Measurements from ENCODE around the gene ADARB2.

ADARB2 gene

DNA sequence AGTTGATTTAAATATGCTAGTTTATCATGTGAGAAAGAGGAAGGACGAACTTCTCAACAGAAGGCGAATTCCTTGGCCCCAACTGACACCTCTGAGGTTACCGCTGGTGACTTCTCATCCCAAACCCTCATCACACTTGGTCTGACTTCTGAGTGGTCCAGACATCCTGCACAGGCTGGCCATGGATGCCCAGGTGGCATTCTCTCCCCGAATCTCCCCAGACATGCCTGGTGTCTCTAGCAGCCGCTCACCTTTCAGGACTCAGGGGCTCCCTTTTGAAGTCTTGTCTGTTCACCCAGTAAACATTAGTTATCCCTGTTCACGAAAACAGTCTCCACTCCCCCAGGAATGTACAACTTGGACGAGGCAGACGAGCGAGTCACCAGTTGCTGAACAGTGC lies 157.7 kb downstream of the ADARB2 start:
- DNase-seq, result no peak

DNA sequence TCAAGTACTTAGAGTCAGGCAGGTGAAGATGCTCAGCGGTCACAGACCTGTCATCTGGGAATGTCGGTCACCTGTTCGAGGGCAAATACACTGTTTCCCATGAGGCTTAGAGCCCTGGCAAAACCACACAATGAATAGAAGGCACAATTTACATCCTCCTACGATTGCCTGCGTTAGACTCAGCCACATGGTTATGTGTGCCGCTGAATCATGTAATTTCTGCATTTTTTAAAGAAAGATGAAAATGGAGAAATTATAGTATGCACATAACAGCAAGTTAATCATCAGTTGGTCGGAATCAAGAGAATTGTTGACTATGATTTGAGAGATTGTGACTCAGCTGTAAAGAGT lies 158.2 kb downstream of the ADARB2 start:
- no peak for DNase-seq

DNA sequence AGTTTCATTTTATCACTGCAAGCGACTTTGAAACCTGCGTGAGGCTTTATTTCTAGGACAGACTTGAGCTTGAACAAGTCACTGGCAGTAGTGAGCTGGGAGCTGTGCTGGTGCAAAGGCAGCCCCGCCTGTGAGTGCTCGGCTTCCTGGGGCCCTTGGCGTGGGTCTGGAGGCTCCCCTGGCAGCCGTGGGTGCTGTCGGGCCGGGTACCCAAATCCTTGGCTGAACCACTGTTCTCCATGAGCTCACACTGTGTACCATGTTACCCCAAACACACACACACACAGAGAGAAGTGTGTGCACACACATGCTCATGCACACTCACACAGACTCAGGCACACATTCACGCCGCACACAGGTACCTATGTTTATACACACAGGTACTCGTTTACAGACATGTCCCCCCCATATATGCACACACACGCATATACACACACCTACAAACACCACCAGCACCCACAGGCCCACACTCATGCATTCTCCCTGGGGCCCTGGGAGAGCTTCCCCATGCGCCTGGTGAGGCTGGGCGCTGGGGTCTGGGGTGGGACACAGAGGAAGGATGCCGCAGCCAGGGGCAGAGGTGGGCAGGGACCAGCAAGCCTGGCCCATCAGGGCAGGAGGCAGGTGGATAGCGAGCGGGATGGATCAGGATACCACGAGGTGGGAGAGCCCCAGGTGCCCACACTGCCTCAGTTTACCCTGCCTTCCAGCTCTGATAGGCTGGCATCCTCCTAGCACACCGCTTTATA lies 158.8 kb downstream of the ADARB2 start:
- no peak for DNase-seq

DNA sequence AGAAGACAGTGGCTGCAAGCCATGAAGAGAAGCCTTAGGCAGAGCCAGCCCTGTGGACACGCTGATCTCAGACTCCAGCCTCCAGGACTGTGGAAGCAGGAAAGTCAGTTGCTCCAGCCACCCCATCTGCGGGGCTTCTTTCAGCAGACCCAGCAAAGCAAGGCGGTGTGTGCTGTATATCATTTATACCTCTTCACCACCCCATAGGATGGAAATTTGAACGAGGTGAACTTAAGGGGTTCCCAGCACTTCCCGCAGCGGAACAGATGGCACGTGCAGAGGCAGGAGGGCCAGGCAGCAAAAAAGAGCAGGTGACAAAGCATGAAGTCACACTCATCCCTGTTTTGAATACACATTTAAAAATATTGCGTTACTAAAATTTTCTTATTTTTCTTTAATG lies 159.4 kb downstream of the ADARB2 start:
- DNase-seq, result no peak

DNA sequence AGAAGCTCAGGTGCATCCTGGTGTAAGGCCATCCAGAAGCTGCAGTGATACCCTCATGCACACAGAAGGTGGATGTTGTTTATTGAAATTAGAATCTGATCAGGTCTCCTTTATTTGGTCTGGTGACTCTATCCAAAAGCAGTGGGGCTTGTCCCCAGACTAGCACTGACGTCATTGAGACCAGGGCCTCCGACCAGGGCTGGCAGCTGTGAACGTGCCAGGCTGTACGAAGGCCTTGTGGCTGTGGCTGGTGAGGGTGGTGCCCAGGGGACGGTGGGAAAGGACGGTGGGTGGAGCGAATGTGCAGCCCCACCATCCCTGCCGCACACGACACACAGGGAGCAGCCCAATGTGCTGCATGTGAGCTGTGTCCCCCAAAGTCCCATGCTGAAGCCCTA lies 160.0 kb downstream of the ADARB2 start:
- DNase-seq, result no peak

DNA sequence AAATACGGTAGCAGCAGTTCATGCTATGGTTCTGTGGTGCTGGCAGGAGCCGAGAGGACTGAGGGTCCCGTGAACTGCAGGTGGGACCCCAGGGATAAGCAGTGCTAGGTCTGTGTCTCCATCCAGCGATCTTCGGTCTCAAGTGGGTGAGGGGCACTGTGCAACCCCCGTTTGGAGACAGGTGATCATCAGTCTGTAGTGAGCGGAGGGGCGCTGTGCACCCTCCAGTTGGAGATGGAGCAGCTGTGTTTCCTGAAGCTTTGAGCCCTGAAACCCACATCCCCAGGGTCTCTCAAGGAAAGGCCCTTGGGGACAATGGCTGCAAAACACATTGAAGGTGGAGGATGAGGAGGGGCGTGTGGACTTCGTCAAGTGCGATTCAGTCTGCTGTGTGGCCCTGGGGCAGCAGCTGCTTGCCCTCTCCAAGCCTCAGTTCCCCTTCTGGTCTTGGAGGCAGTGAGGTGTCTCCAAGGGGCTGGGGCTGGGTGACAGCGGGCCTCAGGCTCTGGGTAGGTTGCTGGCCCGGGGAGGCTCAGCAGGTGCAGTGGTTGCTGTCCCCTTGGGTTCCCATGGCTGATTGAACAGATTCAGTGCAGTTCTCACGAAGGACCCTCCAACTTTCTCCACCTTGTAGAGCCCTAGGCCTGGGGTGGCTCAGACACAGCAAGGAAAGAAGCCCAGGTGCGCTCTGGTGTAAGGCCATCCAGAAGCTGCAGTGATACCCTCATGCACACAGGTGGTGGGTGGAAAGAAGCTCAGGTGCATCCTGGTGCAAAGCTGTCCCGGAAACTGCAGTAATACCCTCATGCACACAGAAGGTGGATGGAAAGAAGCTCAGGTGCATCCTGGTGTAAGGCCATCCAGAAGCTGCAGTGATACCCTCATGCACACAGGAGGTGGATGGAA lies 160.6 kb downstream of the ADARB2 start:
- DNase-seq, result no peak

DNA sequence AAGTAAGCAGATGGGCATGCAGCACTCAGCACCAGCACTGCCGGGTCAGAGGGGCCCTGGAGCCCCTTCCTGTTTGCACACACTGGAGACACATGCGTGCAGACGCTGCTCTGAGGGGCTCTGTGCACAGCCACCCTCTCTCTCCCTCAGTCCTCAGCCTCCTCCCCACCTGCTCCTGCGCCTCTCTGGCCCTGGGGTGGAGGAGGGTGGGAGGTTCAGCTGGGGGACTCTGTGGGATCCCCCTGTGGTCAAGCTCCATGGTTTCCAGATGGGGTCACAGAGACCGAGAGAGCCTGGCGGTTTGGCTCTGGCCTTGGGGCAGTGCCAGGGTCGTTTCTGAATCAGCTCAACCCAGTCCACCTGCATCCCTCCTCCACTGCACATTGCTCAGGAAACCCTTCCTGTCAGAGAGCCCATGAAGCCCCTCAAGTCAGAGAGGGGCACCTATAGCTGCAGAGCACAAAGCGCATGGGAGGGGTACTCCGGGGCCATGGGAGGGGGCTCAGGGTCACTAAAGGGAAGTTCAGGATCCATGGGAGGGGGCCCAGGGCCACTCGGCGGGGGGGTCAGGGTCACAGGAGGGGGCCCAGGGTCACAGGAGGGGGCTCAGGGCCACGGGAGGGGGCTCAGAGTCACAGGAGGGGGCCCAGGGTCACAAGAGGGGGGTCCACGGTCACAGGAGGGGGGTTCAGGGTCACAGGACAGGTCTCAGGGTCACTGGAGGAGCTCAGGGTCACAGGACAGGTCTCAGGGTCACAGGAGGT lies 161.7 kb downstream of the ADARB2 start:
- DNase-seq, result no peak

DNA sequence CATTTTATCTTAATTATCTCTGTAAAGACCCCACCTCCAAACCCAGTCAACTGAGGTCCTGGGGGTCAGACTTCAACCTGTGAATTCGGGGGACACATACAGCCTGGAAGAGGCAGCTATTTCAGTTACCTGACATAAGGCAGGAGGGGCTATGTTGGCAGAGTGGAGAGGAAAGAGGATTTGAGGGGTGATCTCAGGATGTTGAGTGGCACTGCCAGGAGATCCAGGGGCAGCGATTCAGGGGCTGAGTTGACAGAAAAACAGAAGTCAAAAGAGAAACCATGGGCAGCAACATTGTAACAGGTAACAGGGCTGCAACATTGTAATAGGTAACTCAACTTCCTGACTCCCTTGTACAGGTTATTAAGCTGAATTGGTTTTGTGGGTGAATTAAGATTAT lies 162.6 kb downstream of the ADARB2 start:
- no peak for DNase-seq

DNA sequence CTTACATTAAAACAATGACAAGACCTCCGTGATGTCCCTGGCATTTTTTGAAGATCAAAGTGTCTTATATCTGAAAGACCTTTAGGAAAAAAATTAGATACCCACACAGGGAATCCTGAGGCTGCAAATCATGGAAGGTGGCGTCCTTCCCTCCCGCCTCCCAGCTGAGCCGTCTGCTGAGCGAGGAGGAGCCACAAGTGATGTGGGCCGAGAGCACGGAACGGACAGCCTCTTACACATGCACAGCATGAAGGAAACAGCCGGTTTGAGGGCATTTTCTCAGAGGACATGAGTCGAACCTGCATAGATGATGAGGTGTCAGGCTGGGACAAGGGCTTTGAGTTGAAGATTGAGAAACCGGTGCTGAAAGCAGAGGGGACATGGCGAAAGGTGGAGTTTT lies 163.3 kb downstream of the ADARB2 start:
- no peak for DNase-seq

DNA sequence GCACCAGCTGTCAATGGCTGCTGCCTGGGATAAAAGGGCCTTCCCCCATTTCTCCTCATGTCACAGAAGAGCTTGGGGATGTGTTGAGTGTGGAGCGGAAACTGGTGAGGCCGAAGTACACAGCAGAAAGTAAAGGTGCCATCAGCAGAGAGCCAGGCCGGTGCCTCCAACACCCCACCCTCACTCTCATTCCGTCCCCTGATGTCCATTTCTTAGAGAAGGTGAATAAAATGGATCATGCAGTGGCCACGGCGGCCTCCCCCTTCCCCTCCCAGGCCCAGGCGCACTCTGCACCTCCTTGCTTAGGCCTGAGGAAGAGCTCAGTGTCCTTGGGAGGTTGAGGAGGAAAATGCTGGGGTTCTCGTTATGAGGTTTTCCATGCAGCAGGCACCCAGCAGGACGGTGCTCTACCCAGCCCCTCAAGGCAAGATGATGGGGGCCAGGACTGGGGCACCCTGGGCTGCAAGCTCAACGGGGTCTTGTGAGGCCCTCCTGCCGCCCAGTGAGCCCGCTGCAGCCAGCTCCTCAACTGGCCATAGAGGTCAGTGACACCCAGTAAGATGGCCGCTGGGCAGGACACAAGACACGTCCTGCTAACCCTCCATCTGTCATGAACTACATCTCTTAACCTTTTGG lies 163.9 kb downstream of the ADARB2 start:
- DNase-seq, result no peak

DNA sequence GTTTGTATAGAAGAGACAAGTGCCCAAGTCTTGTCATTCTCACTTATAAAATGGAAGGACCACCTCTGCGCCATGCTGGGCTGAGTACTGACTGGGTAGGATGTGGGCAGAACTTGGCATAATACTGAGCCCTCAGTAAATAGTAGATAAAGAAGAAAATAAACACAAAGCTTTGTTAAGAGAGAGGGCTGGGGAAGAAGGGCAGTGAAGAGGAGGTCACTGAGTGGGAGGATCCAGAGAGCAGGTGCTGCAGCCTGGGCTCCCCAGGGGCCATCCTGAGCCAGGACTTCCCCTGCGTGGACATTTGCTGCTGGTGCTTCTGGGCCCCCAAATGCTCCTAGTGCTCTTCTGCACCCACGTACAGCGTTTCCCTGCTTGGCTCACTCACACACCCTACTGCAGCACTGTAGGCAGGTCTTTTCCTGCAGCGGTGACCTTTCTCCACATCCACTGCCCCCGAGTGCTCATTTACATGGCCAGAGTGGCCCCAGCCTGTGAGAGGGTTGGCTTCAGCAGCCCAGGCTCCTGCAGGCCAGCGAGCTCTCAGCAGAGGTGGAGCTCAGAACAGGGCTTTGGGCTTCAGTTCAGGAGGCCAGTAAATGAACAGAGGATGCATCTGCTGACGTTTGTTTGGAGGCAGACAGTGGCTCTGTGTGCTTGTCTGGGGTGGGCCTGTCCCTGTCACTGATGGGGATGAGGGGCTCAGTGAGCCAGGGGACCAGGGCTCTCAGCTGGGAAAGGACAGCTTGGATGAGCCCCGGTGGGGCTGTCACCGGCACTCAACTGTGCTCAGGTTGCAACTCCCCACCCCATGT lies 164.6 kb downstream of the ADARB2 start:
- DNase-seq, result no peak

DNA sequence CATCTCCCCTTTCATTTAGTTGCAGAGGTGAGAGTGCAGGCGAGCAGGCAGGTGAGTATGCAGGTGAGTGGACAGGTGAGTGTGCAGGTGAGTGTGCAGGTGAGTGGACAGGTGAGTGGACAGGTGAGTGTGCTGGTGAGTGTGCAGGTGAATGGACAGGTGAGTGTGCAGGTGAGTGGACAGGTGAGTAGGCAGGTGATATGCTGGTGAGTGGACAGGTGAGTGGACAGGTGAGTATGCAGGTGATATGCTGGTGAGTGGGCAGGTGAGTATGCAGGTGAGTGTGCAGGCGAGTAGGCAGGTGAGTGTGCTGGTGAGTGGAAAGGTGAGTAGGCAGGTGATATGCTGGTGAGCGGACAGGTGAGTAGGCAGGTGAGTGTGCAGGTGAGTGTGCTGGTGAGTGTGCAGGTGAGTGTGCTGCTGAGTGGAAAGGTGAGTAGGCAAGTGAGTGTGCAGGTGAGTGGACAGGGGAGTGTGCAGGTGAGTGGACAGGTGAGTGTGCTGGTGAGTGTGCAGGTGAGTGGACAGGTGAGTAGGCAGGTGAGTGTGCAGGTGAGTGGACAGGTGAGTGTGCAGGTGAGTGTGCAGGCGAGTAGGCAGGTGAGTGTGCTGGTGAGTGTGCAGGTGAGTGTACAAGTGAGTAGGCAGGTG lies 165.6 kb downstream of the ADARB2 start:
- DNase-seq, result no peak

DNA sequence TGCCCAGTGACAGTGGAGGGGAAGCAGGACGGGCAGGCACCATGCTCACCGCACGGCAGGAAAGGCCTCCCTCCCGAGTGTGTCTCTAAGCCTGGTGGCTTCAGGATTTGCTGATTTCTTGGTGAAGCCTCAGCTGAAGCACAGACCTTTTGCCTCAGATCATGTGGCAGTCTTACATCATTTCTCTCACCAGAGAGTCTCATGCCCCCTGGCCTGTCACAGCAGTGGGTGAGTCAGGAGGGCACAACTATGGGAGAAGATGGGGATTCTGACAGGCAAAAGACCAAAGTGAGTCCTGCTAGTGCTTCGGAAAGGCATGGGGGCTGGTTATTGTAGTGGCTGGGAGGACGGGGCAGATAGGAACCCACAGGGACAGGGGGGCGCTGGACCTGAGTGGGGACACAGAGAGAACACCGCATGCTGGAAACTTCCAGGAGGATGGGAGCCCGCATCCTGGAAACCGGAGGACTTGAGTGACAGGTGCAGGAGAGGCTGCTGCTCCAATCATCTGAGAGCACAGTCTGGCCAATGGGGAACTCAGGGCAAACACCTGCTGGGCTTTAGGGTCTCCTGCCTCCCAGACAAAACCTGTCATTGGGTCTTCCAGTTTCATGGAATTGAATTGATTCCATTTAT lies 166.8 kb downstream of the ADARB2 start:
- DNase-seq, result no peak

DNA sequence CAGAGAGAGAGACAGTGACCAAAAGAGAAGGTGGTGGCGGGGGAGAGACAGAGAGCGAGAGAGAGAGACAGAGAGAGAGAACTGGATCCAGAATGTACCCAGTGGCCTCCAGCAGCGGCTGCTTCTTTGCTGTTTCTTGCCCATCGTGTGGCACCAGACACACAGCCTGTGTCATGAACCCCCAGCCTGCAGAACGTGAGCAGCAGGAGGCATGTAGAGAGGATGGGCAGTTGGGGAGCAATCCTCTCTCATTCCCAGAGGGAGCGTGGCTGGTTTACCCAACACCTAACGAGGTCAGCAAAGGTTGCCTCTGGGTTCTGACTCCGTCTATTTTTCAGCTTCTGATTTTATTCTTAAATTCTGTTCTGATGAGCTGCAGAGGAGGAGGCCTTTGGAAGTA lies 168.1 kb downstream of the ADARB2 start:
- DNase-seq, result no peak

DNA sequence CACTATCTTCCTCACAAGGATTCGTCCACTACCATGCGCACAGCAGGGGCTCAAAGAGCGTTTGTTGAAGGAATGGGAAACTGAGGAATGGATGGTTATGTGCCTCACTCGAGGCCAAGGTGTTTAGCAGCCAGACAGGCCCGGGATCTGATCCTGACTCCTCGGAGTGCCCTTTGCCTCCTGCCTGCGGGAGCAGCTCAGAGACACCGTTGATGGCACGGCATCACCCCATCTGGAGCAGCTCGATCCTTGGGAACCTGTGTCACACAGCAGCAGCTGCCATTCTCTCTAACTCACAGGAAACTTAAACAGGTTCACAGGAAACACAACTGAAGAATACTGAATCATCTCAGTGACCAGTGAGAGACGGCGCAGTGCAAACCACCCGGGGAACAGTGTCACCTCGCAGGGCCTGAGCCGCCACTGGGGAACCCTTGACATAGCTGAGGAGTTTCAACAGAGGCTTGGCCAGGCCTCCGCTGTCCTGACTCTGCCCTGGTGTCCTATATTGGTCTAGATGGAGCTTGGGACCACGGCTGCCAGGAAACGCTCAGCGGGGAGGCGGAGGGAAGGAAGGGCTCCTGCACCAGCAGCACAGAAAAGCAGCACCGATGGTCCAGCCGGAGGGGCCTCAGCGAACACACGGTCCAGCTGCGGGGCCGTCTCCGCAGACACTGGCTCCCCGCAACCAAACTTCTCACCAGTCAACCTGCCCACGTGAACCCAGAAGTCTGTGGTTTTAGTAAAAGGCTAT lies 169.4 kb downstream of the ADARB2 start:
- no peak for DNase-seq

DNA sequence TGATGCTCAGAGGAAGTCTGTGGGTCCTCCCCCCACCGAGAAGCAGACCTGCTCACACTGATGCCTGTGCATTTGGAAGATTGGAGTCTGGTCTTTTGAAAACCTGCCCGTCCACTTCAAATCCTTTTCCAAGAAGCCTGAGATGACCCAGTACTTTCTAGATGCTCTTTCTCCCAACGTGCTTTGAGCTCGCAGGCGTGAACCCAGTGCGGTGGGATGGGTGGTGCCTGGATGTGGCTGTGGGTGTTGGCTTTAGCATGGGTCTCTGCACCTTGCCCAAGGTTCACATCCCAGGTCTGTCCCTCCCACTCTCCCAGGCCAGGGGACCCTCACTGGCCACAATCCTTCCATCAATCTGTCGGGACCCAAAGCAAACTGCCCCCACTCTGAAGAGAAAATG lies 170.2 kb downstream of the ADARB2 start:
- no peak for DNase-seq

DNA sequence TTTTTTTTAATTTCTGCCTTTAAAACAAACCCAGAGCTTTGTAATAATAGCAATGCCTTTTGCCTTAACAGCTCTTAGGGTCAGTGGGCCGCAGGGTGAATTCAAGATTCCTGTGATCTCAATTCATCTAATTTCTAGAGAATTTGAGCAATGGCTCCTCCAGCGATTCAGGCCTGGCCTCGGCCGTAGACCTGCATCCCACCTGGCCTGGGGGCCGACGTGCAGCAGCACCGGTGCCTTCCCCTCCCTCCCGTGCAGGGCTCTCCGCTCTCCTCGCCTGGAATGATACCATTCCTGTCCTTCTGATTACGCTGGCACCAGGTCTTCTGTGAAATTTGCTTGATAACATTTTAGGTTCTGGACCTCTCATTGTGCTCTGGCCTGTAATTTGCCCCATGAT lies 172.5 kb downstream of the ADARB2 start:
- no peak for DNase-seq

DNA sequence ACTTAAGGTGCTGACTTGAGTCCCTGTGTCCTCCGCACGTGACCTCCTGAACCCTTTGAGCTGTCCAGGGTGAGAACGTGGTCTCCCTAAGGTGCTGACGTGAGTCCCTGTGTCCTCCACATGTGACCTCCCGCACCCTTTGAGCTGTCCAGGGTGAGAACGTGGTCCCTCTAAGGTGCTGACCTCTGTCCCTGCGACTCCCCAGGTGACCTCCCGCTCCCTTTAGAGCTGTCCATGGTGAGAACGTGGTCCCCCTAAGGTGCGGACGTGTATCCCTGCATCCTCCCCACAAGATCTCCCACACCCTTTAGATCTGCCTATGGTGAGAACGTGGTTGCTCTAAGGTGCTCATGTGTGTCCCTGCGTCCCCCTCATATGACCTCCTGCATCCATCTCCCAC lies 174.3 kb downstream of the ADARB2 start:
- DNase-seq, result no peak

DNA sequence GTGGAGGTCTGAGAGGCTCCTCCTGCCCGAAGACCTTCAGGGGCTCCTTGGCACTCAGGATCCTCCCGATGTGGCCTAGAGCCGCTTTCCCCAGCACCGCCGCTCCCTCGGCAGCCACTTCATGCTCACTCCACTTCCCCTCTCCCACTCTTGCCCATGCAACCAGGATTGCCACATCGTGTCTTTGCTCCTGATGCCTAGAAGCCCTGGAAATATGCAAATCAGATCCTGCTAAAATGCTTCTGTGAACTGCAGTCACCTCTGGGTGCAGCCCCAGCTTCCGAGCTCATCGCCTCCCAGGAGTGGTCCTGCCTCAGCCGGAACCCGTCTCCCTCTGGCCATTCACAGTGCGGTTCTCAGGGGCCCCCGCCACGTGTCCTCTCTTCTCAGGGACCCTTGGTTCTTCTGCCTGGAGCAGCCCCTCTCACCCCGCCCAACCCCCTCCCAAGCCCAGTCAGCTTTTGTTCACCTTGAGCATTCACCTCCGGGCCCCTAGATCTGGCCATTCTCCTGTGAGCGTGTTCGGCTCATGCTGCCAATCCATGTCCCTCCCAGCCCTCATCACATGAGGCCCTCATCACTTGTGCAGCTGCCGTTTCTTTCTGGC lies 175.5 kb downstream of the ADARB2 start:
- DNase-seq, result no peak

Measured in suppressor macrophage treated with lipopolysaccharide for 4 hours (primary cell).